Uterus (tissue), 2 donors: ENCODE data around the gene CHN2.

Source experiments
- CTCF ChIP-seq, 4 experiments: fragments of 200-600 bp in 2 of 4; fragments of 450-650 bp in 2 of 4; sonication (generic) in 2 of 4; IDR thresholded peaks; one replicate each; pipeline ENCODE4 v1.5.1; 2016 to 2019; ENCODE audit warnings: antibody characterized with exemption in 4 of 4, mild to moderate bottlenecking in 2 of 4, moderate library complexity in 1 of 4
- POLR2A ChIP-seq, 2 donors: fragments of 450-650 bp; IDR thresholded peaks; one replicate each; pipeline ENCODE4 v1.6.1; 2016; ENCODE audit warnings: antibody characterized with exemption in 2 of 2, mild to moderate bottlenecking in 1 of 2, moderate library complexity in 1 of 2

GRCh38 chr7:29401769-29402168 is 207.2 kb downstream of the CHN2 start:
- TF ChIP-seq CTCF (IDR thresholded peaks at IDR 0.05): no peak
- no peak for TF ChIP-seq POLR2A (IDR thresholded peaks at IDR 0.05)
